HepG2 (cell line): Measurements from ENCODE around the gene PERCC1. TPM values are rescaled to one million over a fixed set of nuclear protein-coding genes. Genes with fewer than 3 reads are reported as not detected.
A peak's percentile ranks its signal among the peaks of the same experiment; 100 is the strongest.

Source experiments
- ADNP ChIP-seq: sonication (generic); formaldehyde crosslinking; IDR thresholded peaks from 2 replicates; pipeline ENCODE4 v1.4.0; 2020; ENCODE audit warnings: missing genetic modification reagents
- AKAP8 ChIP-seq: sonication (generic); formaldehyde crosslinking; IDR thresholded peaks from 2 replicates; pipeline ENCODE4 v1.5.1; 2020; ENCODE audit warnings: mild to moderate bottlenecking, missing genetic modification reagents
- CCAR2 ChIP-seq: fragments of 200-400 bp; formaldehyde crosslinking; optimal IDR thresholded peaks from 2 replicates; pipeline ENCODE3; 2018; ENCODE audit warnings: low read depth, mild to moderate bottlenecking, low read length, moderate library complexity
- LCORL ChIP-seq, 2 experiments: fragments of 450-650 bp in 1 of 2; sonication (generic) in 1 of 2; formaldehyde crosslinking in 1 of 2; IDR thresholded peaks; 2 replicates each; pipeline versions ENCODE4 v1.5.0 to v1.6.1; 2017 to 2020; ENCODE audit warnings: antibody characterized with exemption in 1 of 2, missing genetic modification reagents in 1 of 2
- MAZ ChIP-seq, 2 experiments: sonication (generic) in 1 of 2; formaldehyde crosslinking in 1 of 2; IDR thresholded peaks; 2 replicates each; pipeline versions ENCODE4 v1.5.0 to v1.6.1; 2012 to 2020; ENCODE audit warnings: low read depth in 2 of 2, mild to moderate bottlenecking in 2 of 2, borderline replicate concordance in 1 of 2, improper control_type of control experiment in 1 of 2, low read length in 1 of 2, missing genetic modification reagents in 1 of 2, moderate library complexity in 1 of 2
- MED13 ChIP-seq: sonication (generic); formaldehyde crosslinking; IDR thresholded peaks from 2 replicates; pipeline ENCODE4 v1.5.0; 2020; ENCODE audit warnings: missing genetic modification reagents
- NRL ChIP-seq: sonication (generic); formaldehyde crosslinking; IDR thresholded peaks from 2 replicates; pipeline ENCODE4 v1.5.0; 2020; ENCODE audit warnings: missing genetic modification reagents, mild to moderate bottlenecking, moderate library complexity, borderline replicate concordance
- RELA ChIP-seq: sonication (generic); formaldehyde crosslinking; IDR thresholded peaks from 2 replicates; pipeline ENCODE4 v1.4.0; 2020; ENCODE audit warnings: missing genetic modification reagents
- SRY ChIP-seq: sonication (generic); formaldehyde crosslinking; IDR thresholded peaks from 2 replicates; pipeline ENCODE4 v1.8.0; 2022; ENCODE audit warnings: mild to moderate bottlenecking, missing genetic modification reagents
- ZBTB38 ChIP-seq: sonication (generic); formaldehyde crosslinking; IDR thresholded peaks from 2 replicates; pipeline ENCODE4 v1.5.1; 2020; ENCODE audit warnings: mild to moderate bottlenecking, missing genetic modification reagents
- ZNF333 ChIP-seq: sonication (generic); formaldehyde crosslinking; IDR thresholded peaks from 2 replicates; pipeline ENCODE4 v1.4.0; 2020; ENCODE audit warnings: mild to moderate bottlenecking, missing genetic modification reagents, borderline replicate concordance
- ZNF790 ChIP-seq: sonication (generic); formaldehyde crosslinking; IDR thresholded peaks from 2 replicates; pipeline ENCODE4 v1.8.0; 2022; ENCODE audit warnings: missing genetic modification reagents, mild to moderate bottlenecking, borderline replicate concordance
- polyA plus RNA-seq, 8 experiments: library from polyadenylated mRNA; depleted of rRNA in 3 of 8; stranded (reverse) in 7 of 8; unstranded in 1 of 8; fragments of >200 nt; fragmentation: Illumina TruSeq in 4 of 8; extraction: Trizol in 4 of 8; gene quantifications; 2 replicates each; pipeline versions ENCODE4 v1.2.1 to v1.2.3, GENCODE V29; 2011 to 2016; ENCODE audit warnings: low read depth in 4 of 8, missing spikeins in 1 of 8, mixed read lengths in 1 of 8; ENCODE audit not compliant: insufficient read depth in 1 of 8
- total RNA-seq, 5 experiments: library from RNA; depleted of rRNA; stranded (reverse); fragments of >200 nt; fragmentation: Illumina TruSeq; extraction: Trizol; gene quantifications; 2 replicates each; pipeline ENCODE4 v1.2.3, GENCODE V29; 2016; ENCODE audit warnings: low read depth in 1 of 5
- TF ChIP-seq, protein P1 (sequence below): sonication (generic); formaldehyde crosslinking; conservative IDR thresholded peaks from 2 replicates; pipeline ENCODE4 v1.5.0; 2020; ENCODE audit warnings: missing genetic modification reagents
- TF ChIP-seq, protein P2 (sequence below): sonication (generic); formaldehyde crosslinking; IDR thresholded peaks from 2 replicates; pipeline ENCODE4 v1.5.0; 2020; ENCODE audit warnings: mild to moderate bottlenecking, missing genetic modification reagents, moderate library complexity
- TF ChIP-seq, protein P3 (sequence below): sonication (generic); formaldehyde crosslinking; IDR thresholded peaks from 2 replicates; pipeline ENCODE4 v1.4.0; 2020; ENCODE audit warnings: missing genetic modification reagents, borderline replicate concordance

Gene PERCC1
- total and polyA plus RNA-seq, 2 of the 13 experiments (the other 11 are each of a cell fraction or from before 2014, with no cell fraction given), result 0.15 TPM; not detected in 1

DNA sequence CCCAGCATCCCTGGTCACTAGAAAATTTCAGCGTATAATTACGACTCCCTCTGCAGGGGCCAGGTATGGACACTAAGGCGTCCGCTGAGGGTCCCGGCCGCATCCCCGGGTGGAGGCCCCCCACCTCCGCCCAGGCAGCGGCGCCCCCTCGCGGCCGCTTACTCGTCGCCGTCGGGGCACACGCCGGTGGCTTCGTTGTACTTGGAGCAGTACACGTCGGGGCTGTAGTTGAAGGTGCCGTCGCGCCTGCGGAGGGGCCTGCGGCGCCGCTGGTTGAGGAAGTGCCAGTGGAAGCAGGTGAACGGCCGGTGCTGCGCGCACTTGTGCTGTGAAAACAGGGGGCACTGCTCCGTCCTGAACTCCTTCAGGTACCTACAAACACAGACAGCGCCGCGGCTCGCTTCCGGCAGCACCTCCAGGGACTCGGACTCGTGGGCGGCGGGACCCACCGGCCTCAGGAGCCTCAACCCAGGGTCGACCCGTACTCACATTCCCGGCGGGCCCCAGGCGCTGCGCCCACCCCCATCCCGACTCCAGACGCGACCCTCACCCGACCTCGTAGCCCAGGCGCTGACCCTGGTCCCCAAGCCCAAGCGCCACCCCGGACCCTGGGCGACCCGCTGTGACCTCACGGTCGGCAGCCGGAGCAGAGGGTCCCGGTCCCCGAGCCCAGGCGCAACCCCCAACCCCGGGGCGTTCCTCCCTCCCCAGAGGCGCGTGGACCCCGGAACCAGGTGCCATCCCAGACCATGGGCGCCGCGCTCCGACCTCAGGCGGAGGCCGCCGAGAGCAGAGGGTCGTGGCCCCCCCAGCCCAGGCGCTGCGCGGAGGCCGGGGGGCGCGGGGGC lies 17.0 kb upstream of the PERCC1 start (continued):
- peak; percentile 51 for TF ChIP-seq ZBTB38 (CRISPR knock-in tag)
- 0 out of 2 replicates have a peak, but pooled peaks have one; percentile 7 for TF ChIP-seq AKAP8 (CRISPR knock-in tag)
- TF ChIP-seq, protein P1, sequence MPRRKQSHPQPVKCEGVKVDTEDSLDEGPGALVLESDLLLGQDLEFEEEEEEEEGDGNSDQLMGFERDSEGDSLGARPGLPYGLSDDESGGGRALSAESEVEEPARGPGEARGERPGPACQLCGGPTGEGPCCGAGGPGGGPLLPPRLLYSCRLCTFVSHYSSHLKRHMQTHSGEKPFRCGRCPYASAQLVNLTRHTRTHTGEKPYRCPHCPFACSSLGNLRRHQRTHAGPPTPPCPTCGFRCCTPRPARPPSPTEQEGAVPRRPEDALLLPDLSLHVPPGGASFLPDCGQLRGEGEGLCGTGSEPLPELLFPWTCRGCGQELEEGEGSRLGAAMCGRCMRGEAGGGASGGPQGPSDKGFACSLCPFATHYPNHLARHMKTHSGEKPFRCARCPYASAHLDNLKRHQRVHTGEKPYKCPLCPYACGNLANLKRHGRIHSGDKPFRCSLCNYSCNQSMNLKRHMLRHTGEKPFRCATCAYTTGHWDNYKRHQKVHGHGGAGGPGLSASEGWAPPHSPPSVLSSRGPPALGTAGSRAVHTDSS (CRISPR knock-in tag), result no peak
- TF ChIP-seq ADNP (CRISPR knock-in tag), result 0 out of 2 replicates have a peak, but pooled peaks have one; percentile 45
- no peak for TF ChIP-seq LCORL (IDR thresholded peaks at IDR 0.05)
- TF ChIP-seq LCORL (CRISPR knock-in tag; IDR thresholded peaks at IDR 0.05), result no peak
- TF ChIP-seq, protein P2, sequence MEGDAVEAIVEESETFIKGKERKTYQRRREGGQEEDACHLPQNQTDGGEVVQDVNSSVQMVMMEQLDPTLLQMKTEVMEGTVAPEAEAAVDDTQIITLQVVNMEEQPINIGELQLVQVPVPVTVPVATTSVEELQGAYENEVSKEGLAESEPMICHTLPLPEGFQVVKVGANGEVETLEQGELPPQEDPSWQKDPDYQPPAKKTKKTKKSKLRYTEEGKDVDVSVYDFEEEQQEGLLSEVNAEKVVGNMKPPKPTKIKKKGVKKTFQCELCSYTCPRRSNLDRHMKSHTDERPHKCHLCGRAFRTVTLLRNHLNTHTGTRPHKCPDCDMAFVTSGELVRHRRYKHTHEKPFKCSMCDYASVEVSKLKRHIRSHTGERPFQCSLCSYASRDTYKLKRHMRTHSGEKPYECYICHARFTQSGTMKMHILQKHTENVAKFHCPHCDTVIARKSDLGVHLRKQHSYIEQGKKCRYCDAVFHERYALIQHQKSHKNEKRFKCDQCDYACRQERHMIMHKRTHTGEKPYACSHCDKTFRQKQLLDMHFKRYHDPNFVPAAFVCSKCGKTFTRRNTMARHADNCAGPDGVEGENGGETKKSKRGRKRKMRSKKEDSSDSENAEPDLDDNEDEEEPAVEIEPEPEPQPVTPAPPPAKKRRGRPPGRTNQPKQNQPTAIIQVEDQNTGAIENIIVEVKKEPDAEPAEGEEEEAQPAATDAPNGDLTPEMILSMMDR (CRISPR knock-in tag), result peak; percentile 87
- TF ChIP-seq CCAR2, result no peak
- 0 out of 2 replicates have a peak, but pooled peaks have one; percentile 26 for TF ChIP-seq MED13 (CRISPR knock-in tag)
- TF ChIP-seq, protein P3, sequence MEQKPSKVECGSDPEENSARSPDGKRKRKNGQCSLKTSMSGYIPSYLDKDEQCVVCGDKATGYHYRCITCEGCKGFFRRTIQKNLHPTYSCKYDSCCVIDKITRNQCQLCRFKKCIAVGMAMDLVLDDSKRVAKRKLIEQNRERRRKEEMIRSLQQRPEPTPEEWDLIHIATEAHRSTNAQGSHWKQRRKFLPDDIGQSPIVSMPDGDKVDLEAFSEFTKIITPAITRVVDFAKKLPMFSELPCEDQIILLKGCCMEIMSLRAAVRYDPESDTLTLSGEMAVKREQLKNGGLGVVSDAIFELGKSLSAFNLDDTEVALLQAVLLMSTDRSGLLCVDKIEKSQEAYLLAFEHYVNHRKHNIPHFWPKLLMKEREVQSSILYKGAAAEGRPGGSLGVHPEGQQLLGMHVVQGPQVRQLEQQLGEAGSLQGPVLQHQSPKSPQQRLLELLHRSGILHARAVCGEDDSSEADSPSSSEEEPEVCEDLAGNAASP, result peak; percentile 8; the same call in 1 of the 2 replicates
- TF ChIP-seq SRY (CRISPR knock-in tag), result peak; percentile 54; the same call in 1 of the 2 replicates
- no peak for TF ChIP-seq RELA
- 0 out of 2 replicates have a peak, but pooled peaks have one; percentile 35 for TF ChIP-seq ZNF333 (CRISPR knock-in tag)
- peak; percentile 68 for TF ChIP-seq NRL (CRISPR knock-in tag)
- peak; percentile 51; the same call in 1 of the 2 replicates for TF ChIP-seq MAZ (IDR thresholded peaks at IDR 0.05; ENCODE audit: borderline replicate concordance, low read depth, low read length)
- TF ChIP-seq MAZ (CRISPR knock-in tag; IDR thresholded peaks at IDR 0.05; ENCODE audit: low read depth), result peak; percentile 62
- no peak for TF ChIP-seq ZNF790 (CRISPR knock-in tag)
